Stimulated activated CD8-positive, alpha-beta memory T cell treated with anti-CD3 and anti-CD28 coated beads, Interleukin-12 subunit alpha, Interleukin-12 subunit beta, amount 100 ng/mL, for 4 hours (primary cell): ENCODE results near the gene UBE3C.

Experiments used
- DNase-seq: peaks from one replicate; pipeline ENCODE4 v3.0.0-alpha.2; 2020; ENCODE audit warnings: low read depth

Gene UBE3C

GRCh38 chr7:157177333-157177982, 38.7 kb downstream of the UBE3C start:
- no peak for DNase-seq

GRCh38 chr7:157177983-157178381, 39.3 kb downstream of the UBE3C start:
- no peak for DNase-seq

GRCh38 chr7:157183832-157184231, 45.1 kb downstream of the UBE3C start:
- DNase-seq, result no peak

GRCh38 chr7:157188091-157188665, 49.5 kb downstream of the UBE3C start:
- DNase-seq, result no peak

- DNase-seq, result no peak
Observed at GRCh38 chr7:157189405-157189804, 50.7 kb downstream of the UBE3C start.

- DNase-seq, result no peak
Observed at GRCh38 chr7:157192861-157193260, 54.1 kb downstream of the UBE3C start.

- no peak for DNase-seq
Observed at GRCh38 chr7:157193274-157193673, 54.5 kb downstream of the UBE3C start.

GRCh38 chr7:157194948-157195347, 56.2 kb downstream of the UBE3C start:
- no peak for DNase-seq

- no peak for DNase-seq
Observed at GRCh38 chr7:157195868-157196267, 57.1 kb downstream of the UBE3C start.

GRCh38 chr7:157204134-157204533, 65.4 kb downstream of the UBE3C start:
- DNase-seq, result no peak

GRCh38 chr7:157205438-157205837, 66.7 kb downstream of the UBE3C start:
- no peak for DNase-seq

GRCh38 chr7:157208571-157209413, 70.1 kb downstream of the UBE3C start:
- DNase-seq, result no peak

GRCh38 chr7:157210682-157211081, 72.0 kb downstream of the UBE3C start:
- no peak for DNase-seq

GRCh38 chr7:157211690-157212089, 73.0 kb downstream of the UBE3C start:
- no peak for DNase-seq

GRCh38 chr7:157219154-157219553, 80.4 kb downstream of the UBE3C start:
- DNase-seq, result no peak

GRCh38 chr7:157220916-157221569, 82.3 kb downstream of the UBE3C start:
- DNase-seq, result no peak

GRCh38 chr7:157222687-157223086, 84.0 kb downstream of the UBE3C start:
- DNase-seq, result no peak

- no peak for DNase-seq
Observed at GRCh38 chr7:157224627-157225026, 85.9 kb downstream of the UBE3C start.

- DNase-seq, result no peak
Observed at GRCh38 chr7:157228864-157229422, 90.2 kb downstream of the UBE3C start.

GRCh38 chr7:157233677-157234076, 95.0 kb downstream of the UBE3C start:
- no peak for DNase-seq

- no peak for DNase-seq
Observed at GRCh38 chr7:157234271-157234670, 95.5 kb downstream of the UBE3C start.
